ENCODE results near the gene NECTIN4. TPM values are rescaled to one million over a fixed set of nuclear protein-coding genes. Genes with fewer than 3 reads are reported as not detected.

Gene NECTIN4
- total RNA-seq, 1 experiment from 2014 or later: 0.14 TPM

DNA sequence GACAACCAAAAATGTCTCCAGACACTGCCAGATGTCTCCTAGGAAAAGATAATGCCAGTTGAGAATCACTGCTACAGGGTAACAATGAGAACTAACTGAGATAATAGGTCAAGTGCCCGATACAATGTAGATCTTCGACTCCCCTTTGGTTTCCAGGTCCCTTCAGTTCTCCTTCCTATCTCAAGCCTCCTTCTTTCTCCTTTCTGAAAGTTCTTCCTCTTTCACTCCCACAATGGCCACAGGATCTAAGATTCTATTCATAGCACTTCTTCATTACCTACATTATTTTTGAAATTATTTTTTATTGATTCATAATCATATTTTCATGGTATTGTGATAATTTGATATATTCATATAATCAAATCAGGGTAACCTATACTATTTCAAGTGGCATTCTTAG is 22.2 kb upstream of the NECTIN4 start:
- DNase-seq (ENCODE audit: low spot score): no peak

DNA sequence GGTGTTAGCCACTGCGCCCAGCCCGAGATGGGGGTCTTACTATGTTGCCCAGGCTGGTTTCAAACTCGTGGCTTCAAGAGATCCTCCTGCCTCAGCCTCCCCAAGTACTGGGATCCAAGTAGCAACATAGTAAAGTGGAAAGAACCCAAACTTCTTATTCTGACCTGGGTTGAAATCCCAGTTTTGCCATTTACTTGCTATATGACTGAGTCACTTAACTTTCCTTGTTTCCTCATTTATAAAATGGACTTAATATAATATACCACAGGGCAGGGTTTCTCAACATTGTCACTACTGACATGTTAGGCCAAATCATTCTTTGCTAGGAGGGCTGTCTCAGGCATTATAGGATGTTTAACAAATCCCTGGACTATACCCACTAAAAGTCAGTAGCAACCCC is 21.8 kb upstream of the NECTIN4 start:
- DNase-seq (ENCODE audit: low spot score): no peak

DNA sequence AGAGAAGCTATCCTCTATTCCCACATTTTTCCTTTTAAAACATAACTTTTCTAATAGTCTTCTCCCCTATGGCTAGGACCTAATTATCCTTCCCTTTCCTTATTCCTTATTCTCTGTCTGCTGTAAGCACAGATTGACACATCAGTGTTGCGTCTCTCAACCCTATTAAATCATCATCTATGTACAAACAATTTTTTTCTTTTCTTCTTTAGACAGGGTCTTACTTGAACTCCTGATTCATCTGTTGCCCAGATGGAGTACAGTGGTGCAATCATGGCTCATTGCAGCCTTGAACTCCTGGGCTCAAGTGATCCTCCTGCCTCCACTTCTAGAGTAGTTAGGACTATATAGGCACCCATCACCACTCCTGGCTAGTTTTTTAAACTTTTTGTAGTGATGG is 17.1 kb upstream of the NECTIN4 start:
- no peak for DNase-seq (ENCODE audit: low spot score)

DNA sequence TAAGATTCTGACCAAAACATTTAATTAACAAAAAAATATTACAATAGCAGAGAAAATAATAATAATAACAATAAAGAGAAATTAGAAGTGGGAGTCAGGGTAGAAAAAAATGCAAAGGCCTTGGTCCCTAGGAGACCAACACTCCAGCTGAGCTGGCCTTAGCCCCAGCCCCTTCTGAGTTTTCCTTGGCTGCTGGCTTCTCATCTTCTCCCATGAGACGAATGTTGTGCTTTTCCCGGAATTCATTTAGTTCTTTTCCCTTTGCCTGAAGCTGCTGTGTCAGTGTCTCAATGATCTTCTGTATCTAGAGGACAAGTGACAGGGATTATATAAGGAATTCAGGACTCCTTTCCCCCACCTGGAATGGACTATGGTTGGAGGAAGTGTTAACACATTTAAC is 11.2 kb upstream of the NECTIN4 start:
- no peak for DNase-seq (ENCODE audit: low spot score)

DNA sequence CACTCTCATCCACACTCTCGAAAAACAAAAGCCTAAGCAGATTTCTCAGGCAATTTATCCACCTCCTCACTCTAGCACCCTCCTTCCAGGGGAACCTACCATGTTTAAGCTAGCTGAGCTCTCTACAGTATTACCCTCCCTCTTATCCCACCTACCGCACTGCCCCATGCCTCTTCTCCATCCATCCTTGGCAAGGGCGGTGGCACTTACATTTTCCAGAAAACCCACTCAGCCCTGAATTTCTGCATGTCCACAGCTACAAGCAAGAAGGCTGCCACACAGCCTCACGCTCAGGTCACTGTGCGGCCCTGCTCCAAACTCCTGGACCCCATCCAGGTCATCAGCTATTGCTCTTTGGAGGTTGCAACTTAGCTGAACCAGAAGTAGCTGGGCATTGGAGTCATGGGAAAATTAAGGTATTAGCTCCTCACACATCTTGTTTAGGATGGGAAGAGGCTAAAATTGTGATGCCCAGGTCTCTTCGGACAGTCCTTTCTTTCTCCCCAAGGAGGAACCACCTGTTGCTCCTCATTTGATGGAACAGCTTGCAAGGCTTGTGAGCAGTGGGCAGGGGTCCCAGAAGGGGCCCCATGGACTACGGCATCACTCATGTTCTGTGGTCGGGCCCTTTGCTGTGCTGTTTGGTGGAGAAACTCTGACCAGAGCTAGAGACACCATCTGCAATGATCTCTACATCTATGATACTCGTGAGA is 9.9 kb upstream of the NECTIN4 start:
- DNase-seq (ENCODE audit: low spot score): no peak

DNA sequence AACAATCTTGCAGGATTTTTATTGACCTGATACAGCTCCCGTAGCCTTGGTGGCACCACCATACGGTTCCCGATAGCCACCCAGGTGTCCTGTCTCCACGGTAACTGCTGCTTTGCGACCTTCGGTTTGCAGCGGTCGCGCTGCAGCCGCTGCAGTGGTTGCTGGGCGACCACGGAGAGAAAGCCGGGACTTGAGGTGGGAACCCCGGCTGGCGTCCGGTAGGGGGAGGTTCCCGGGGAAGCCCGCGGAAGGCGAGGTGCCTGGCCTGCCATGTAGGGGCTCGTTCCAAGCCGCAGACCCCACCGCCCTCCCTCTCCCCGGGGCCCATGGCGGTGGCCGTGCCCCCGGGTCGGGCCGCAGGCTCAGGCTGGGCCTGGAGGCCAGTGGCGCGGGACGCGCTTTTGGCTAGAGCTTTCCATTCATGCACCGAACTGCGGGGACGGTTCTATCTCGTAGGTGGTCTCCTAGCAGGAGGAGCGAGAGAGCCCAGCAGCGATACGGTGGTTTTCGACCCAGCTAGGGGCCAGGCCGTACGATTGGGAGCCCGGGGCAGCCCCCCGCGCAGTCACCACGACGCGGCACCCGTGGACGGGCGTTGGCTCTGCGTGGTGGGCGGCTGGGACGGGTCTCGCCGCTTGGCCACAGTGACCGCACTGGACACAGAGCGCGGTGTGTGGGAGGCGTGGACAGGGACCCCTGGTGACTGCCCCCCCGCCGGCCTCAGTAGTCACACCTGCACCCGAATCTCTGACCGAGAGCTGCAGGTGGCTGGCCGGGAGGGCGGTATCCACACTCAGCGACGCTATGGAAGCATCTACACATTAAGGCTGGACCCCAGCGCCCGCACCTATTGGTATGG is 9.1 kb upstream of the NECTIN4 start, which contains the start of gene KLHDC9:
Gene KLHDC9 (plus strand): TSS at position 152 of the 859 bp plus-strand sequence. CDS start 175 bp downstream, at position 327.
- no peak for DNase-seq (ENCODE audit: low spot score)

DNA sequence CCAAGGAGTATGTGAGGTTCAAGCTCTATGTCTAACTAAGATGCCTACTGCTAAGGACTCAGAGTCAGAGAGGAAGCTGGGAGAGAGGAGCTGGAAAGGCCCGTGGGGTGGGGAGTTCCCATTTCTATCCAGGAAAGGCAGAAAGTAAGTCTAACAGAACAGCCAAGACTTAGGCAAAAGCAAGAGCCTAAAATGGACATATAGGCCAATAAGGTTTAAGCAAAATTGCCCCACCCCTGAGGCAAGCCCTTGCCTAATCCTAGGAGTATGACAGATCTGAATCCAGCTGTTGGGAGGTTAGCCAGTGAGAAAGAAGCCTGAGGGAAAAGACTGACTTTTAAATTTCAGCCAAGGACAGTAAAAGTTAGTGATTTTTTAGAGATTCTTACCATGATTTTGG is 7.2 kb upstream of the NECTIN4 start:
- DNase-seq (ENCODE audit: low spot score): no peak

DNA sequence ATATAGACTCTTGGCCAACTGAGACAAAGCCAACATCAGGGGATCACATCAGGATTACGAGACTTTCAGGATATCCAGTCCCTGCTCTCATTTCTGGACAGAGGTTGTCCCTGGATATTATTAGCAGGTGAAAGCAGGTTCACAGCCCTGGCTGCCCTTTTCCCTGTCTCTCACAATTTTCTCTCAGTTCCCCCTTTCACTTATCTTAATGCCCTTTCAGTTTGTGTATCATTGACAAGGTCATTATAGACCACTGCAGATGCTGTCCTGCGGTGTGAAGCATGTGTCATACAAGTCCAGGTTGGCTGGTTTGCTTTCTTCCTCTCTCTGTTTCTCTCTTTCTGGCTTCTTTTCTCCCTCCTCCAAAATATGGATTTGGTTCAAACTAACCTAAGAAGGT is 6.7 kb upstream of the NECTIN4 start:
- DNase-seq (ENCODE audit: low spot score): no peak

DNA sequence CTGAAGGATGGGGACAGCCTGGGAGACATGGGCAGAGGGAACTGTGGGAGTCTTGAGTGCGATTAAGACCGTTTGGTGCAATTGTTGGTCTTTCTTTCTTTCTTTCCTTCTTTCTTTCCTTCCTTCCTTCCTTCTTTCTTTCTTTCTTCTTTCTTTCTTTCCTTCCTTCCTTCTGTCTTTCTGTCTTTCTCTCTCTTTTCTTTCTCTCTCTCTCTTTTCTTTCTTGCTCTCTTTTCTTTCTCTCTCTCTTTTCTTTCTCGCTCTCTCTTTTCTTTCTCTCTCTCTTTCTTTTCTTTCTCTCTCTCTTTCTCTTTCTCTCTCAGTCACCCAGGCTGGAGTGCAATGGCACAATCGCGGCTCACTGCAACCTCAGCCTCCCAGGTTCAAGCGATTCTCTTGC is 5.9 kb upstream of the NECTIN4 start:
- no peak for DNase-seq (ENCODE audit: low spot score)

DNA sequence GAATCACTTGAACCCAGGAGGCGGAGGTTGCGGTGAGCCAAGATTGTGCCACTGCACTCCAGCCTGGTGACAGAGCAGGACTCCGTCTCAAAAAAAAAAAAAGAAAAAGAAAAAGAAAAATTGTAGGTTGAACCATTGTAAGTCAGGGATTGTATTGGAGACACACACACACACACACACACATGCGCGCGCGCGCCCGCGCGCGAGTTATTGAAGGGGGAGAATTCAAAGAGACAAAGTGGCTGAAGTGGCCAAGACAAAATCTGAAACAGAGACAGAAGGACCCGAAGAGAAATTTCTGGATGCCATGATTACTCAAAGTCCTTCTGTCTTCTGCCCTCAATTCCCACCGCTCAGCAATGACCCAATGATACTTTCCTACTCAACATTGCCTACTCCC is 5.1 kb upstream of the NECTIN4 start:
- DNase-seq (ENCODE audit: low spot score): no peak

DNA sequence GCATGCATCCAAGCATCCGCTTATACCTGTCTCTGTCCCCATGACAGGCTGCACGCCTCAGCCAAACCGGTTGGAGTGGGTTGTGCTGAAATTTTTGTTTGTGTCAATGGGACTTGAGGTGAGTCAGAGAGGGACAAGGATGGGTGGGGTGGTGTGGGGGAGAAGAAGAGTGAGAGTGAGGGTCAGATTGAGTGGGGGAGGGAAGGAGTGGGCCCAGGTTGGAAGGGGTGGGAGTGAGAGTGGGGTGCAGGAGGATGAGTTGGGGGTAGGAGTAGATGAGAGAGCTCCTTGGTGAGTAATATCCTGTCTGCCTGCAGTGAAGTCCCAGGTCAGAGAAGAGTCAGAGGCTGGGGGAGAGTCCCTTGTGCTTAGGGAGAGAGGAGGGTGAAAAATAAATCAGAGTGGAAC is 3.3 kb upstream of the NECTIN4 start:
- no peak for DNase-seq (ENCODE audit: low spot score)

DNA sequence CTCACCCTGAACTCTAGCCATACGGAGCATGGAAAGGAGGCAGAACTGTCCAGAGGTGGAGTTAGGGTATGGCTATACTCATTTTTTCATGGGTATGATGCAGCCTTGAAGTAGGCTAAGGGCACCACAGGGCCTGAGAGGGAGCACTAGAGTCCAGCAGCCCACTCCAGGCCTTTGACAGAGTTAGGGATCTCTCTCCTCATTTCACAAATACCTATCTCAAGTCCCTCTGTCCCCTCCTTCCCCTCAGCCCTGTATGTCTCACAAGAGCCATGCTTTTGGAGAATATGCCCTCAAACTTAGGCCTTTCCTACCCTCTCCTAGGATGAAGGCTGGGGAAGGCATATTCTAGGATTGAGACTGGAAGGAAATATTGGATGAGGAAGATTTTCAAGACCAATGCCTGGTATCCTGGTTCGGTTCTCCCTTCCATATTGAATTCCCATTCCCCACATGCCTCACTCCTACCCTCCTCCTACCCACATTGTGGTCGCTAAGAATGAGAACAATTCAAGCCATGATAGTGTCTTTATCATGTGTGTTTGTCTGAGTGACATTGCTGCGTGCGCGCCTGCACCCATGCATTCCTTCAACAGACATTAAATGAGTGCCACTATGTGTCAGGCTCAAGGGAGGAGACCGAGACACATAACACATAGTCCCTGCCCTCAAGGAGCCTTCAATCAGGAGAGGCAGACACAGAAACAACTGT is 2.6 kb upstream of the NECTIN4 start:
- DNase-seq (ENCODE audit: low spot score): no peak

DNA sequence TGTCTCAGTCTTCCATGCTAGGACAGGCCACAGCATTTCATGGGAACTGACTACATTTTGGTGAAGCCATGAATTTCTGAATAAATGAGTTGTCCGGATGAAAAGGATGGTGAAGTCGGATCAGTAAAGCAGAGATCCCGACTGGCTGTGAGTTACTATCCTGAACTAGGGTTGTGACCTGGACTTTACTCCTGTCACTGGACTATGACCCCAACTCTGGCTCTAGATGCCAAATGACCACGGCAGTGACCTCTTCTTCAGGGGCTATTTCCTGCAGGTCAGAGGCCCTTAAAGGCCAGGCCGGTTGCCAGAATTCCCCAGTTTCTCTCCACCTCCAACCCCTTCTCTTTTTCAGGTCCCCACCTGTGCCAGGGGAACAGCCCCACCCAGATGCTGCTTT is 1.7 kb upstream of the NECTIN4 start:
- no peak for DNase-seq (ENCODE audit: low spot score)

DNA sequence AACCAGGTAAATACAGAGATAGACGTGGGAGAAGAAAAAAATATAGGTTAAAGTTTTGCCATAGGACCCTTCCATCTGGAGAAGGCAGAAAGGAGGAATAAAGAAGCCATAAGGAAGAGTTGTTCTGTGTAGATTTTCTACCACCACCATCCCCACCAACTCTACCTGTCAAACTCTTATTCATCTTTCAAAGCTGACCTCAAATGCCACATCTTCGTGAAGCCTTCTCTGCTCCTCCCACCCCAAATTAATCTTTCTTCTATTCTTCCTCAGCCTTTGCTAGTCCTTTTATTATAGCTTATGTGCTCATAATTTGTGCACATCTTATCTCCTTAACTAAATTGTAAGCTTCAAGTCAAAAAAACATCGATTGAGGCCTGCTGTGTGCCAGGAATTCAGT is 1.3 kb upstream of the NECTIN4 start:
- no peak for DNase-seq (ENCODE audit: low spot score)

DNA sequence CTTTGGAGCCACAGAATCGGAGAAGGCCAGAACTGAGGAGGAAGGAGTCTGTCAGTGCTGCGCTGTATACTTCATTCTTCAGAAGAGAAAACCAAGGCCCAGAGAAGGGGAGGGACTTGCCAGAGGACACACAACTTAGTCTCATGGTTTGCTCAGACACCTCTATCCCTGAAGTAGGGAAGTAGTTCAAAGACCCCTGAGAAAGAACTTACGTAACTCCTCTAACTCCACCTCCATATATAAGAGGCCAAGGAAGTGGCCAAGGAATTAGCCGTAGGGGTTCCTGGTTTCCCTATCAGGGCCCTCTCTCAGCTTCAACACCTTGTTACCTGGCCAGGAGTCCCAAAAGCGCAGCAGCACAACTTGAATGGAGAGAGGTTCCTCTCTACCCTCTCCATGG is 580 bp upstream of the NECTIN4 start:
- no peak for DNase-seq (ENCODE audit: low spot score)

DNA sequence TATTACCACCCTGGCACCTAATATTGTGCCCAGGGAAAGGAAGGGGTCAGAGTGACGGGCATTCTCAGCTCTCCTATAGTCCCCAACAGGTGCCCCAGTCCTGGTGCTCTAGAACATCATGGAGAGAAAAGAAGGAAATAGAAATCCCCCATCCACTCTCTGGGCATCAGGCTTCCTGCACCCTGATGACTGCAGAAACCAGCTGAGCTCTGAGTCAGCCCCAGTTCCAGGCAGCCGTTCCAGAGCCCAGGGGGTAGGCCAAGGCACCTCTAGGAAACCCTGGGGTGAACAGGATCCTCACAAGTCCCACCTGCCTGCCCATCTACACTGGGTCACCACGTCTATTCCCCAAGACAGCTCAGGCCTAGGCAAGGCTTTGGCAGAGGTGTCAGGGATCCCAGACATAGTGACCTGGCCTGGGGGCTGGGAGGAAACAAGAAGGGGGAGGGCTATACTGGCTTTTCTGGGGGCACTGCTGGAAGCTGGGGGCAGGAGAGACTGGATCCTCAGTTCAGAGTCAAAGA is 709 bp downstream of the NECTIN4 start:
- DNase-seq (ENCODE audit: low spot score): no peak

DNA sequence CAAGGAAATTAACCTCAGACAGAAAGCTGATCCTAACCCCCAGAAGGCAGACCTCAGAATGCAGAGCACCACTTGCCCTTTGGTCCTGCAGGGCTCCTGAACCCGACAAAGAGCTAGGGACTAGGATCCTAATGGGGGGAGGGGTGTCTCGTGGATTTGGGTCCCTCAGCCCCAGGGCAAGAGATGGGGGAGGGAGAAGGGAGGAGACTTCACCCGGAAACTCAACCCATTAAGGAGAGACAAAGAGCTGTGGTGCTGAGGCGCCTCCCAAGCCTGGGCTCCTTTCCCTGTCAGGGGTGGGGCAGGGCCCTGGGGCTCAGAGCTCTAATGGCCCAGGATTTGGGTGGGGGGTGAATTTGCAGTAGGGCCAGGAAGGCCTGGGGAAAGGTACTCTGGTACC is 2.9 kb downstream of the NECTIN4 start:
- no peak for DNase-seq (ENCODE audit: low spot score)

DNA sequence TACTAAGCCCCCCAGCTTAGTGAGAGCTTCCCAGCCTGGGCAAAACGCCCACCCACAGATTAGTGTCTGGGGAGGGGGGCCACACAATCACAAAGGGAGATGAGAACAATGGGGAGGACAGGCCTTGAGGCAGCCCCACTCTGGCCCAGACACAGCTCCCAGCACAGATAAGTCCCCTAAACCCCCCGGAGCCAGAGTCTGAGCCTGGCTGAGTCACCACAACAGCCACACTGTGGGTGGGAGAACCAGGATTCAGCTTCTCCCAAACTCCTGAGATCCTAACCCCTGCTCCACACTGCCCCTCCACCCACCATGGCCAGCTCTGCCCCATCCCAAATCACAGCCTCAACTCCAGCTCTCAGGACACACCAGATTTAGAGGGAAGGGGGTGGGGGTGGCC is 4.2 kb downstream of the NECTIN4 start:
- no peak for DNase-seq (ENCODE audit: low spot score)

DNA sequence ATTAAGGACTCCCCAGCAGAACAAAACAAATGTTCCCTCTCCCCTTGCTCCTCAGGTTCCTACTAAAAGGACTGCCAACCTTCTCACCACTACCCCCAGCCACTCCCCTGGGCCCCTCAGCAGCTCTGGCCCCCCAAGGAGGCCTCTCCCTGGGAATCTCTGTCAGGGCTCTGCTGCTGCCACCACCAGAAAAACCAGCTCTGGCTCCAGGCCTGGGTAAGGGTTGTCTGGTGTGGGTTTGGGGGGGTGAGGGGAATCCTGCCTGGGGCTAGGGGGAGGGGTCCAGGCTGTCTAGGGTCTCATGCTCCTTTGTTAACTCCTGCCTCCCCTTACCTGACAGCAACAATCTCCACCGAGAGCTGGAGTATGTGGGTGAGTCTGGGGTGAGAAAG is 4.8 kb downstream of the NECTIN4 start:
- DNase-seq (ENCODE audit: low spot score): no peak

DNA sequence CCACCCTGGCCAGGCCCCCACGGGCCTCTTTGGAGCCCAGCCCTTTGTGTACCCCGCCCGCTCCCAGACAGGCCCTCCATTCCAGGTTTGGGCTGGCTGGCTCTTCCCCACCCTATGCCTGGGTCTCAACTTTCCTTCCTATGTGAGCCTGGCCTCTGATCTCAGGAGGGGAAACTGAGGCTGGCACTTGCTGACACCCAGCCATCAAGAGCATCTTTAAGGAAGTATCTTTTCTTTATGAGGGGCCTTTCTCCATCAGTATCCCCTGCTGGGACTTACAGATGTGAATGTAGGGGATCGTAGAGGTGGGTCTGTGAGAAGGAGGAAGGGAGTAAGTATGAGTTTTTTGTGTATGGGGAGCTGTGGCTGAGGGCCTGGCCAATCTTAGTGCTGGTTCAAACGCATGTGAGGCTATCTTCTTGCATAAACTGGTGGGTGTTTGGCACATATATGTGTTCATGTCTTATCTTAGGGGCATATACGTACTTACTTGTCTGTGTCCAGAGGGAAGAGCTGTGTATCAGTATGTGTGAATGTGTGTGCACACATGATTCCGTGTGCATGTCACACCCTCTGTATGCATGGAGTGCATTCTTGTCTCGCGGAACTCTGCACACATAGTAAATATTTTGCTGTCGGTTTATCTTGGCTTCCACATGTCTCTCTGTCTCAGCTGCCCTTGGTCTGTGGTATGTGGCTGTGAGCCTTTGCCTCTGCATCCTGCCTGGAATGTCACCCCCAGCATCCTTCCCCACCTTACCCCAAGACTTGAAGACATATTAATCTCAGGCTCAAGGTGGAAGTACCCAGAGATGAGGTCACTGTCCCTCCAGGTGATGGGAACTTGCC is 5.4 kb downstream of the NECTIN4 start:
- DNase-seq (ENCODE audit: low spot score): no peak

DNA sequence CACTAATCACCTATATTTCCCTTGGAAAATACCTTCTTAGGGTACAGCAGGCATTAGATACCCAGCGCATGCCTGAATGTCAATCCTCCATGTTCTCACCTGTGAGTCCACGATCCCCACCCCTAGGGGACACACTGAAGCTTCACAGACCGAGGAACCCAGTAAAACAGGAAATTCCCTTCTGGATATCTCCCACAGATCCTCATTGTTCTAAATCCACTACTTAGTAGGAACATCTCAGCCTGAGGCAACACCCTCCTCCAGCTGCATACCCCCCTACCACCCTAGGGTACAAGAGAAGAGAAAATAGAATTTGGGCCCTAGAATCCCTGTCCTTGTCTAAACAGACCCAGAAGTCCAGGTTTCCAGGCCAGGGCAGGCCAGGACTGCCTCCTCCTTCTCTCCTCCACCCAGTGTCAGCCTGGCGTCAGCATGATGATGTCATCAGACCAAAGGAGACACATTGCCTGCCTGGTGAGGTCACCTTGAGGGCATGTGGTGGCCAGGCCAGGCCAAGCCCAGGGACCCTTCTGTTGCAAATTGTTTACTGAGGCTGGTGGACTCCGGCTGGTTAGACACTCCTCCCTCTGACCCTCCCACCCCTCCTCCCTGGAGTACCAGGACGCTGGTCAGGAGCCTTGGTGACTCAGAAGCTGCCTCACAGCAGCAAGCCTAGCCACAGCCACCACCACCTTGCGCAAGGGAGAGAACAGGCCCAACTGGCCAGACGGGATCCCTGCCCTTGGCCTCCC is 6.2 kb downstream of the NECTIN4 start:
- DNase-seq (ENCODE audit: low spot score): peak; percentile 91
